Transverse colon (tissue), 4 donors: ENCODE data around the gene GLYR1.

Experiments used
- POLR2A ChIP-seq: fragments of 450-650 bp; IDR thresholded peaks from one replicate; pipeline ENCODE4 v1.6.1; 2016; ENCODE audit warnings: antibody characterized with exemption, mild to moderate bottlenecking, moderate library complexity
- POLR2AphosphoS5 ChIP-seq, 3 donors: sonication (generic); formaldehyde crosslinking; IDR thresholded peaks; one replicate each; pipeline ENCODE4 v1.6.1; 2016; ENCODE audit warnings: antibody characterized with exemption in 3 of 3
- TF ChIP-seq, protein P1 (sequence below), 5 experiments: fragments of 200-600 bp in 3 of 5; fragments of 450-650 bp in 2 of 5; sonication (generic) in 3 of 5; IDR thresholded peaks; 1 replicate in 2 of 5; 2 replicates in 3 of 5; pipeline ENCODE4 v1.5.1; 2016 to 2017; ENCODE audit warnings: antibody characterized with exemption in 5 of 5, inconsistent platforms in 3 of 5, mild to moderate bottlenecking in 2 of 5, moderate library complexity in 1 of 5

DNA sequence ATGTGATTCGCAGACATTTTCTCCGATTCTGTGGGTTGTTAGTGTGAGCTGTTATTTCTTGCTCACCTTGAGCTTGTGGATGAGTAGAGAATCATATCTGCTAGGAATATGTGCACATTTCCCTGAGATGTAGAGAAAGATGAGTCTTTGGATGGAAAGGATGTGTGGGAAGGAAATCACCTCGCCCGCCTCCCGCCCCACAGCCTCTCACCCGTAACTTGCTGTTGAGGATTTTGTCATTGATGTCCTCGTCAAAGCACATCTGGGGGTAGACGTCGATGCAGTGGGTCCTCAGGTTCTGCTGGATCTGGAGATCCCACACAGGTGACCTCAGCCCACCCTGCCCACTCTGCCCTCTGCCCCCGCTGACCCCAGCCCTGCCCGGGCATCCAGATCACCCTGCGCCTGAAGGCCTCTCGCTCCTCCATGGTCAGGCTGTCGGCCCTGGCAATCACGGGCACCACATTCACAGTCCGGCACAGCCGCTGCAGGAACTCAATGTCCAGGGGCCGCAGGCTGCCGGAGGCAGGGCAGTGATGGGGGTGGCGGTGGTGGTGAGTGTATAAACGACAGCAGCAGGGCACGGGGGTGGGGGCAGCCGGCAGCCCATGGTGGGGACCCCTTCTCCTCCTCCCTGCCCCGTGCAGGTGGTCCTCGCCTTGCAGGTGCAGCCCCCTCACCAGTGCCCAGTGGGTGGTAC, 63.7 kb downstream of the GLYR1 start:
- TF ChIP-seq, protein P1, sequence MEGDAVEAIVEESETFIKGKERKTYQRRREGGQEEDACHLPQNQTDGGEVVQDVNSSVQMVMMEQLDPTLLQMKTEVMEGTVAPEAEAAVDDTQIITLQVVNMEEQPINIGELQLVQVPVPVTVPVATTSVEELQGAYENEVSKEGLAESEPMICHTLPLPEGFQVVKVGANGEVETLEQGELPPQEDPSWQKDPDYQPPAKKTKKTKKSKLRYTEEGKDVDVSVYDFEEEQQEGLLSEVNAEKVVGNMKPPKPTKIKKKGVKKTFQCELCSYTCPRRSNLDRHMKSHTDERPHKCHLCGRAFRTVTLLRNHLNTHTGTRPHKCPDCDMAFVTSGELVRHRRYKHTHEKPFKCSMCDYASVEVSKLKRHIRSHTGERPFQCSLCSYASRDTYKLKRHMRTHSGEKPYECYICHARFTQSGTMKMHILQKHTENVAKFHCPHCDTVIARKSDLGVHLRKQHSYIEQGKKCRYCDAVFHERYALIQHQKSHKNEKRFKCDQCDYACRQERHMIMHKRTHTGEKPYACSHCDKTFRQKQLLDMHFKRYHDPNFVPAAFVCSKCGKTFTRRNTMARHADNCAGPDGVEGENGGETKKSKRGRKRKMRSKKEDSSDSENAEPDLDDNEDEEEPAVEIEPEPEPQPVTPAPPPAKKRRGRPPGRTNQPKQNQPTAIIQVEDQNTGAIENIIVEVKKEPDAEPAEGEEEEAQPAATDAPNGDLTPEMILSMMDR (IDR thresholded peaks at IDR 0.05) = no peak
- TF ChIP-seq POLR2AphosphoS5 (IDR thresholded peaks at IDR 0.05) (no peak), POLR2A (no peak)
